Stimulated activated CD4-positive, alpha-beta T cell treated with anti-CD3 and anti-CD28 coated beads, Interleukin-4, amount 100 ng/mL, for 24 hours (primary cell): ENCODE measurements around the gene CELA2B.
"Not testable (repeated sequence)": the region's sequence is repeated elsewhere in the genome, so short reads cannot be mapped to it uniquely, and the experiment has no call there.

Experiments
- DNase-seq: peaks from one replicate; pipeline ENCODE4 v3.0.0-alpha.2; 2020

Gene CELA2B

DNA sequence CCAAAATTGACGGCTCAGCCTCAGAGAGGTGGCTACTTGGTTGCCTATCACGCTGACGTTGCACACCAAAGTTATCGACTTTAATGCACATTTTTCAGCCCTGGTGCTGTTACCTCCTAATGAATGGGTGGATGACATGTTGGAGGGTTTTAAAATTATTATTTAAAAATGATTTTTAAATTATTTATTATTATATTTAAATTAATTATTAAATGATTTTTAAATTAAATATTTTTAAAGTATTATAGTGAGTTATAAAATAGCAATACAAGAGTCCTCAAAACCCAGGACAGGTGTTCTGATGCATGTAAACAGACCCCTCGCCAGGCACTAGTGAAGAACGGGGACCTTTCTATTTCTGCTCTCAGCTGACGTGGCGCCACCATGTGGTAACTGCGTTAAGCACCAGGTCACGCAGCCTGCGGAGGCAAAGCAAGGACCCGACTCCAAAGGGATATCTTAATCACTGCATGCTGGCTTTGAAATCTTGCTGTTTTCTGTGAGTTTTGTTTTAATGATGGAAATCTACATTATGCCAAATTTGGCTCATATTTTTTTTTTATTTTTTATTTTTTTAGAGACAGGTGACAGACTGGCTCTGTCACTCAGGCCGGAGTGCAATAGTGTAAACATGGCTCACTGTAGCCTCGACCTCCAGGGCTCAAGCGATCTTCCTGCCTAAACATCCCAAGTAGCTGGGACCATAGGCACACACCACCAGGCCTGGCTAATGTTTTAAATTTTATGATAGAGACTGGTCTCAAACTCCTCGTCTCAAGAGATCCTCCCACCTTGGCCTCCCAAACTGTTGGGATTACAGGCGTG lies 25.5 kb downstream of the CELA2B start:
- peak; percentile 44 for DNase-seq

DNA sequence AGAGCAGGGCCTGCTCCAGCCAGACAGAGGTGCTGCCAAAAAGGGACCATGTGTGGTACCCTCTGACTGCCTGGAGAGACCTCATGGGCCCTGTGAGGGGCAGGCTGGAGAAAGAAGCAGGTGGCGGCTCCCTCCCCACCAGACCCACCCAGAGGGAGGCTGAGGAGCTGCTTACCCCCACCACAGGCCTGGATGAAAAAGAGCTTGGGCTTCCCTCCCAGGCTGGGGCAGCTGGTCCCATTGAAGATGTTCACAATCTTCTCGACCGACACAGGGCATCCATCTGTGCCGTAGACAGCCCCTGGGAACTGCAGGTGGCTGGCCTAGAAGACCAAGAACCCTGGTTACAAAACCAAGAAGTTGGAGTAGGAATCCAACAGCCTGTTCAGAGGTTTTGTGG lies 28.5 kb downstream of the CELA2B start:
- DNase-seq: no peak

DNA sequence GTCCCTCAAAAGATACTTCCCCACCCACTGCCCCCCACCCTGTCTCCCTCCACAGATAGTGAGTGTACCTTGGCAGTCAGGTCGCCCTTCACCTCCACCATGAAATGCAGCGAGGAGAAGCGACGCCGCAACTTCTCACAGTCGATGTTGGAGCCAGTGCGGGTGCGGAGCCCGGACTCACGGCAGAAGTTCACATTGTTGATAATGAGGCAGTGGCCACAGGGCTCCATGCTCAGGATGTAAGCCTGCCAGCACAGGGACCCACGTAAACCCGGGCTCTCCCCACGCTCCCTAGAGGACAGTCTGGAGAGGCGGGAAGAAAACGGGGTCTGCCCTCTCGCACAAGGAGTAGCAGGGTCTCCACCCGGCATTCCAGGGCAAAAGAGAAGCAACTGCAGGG lies 30.9 kb downstream of the CELA2B start:
- DNase-seq: no peak

DNA sequence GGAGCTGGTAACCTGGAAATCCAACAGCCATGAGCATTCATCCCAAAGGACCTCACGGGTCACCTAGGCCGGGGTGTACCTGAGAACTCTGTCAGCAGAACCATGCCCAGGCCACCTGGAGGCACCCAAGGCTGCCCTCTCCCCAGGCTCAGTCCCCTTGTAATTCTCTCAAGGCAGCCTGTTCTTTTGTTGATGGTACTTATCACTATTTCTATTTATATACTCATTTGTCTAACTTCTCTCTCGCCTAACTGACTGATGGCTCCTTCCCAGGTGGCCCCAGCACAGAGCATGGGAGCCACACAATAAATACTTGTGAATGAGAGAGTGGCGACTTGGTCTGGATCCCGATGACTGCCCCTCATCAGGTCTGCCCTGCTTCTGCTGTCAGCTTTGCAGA lies 31.4 kb downstream of the CELA2B start:
- DNase-seq: no peak

DNA sequence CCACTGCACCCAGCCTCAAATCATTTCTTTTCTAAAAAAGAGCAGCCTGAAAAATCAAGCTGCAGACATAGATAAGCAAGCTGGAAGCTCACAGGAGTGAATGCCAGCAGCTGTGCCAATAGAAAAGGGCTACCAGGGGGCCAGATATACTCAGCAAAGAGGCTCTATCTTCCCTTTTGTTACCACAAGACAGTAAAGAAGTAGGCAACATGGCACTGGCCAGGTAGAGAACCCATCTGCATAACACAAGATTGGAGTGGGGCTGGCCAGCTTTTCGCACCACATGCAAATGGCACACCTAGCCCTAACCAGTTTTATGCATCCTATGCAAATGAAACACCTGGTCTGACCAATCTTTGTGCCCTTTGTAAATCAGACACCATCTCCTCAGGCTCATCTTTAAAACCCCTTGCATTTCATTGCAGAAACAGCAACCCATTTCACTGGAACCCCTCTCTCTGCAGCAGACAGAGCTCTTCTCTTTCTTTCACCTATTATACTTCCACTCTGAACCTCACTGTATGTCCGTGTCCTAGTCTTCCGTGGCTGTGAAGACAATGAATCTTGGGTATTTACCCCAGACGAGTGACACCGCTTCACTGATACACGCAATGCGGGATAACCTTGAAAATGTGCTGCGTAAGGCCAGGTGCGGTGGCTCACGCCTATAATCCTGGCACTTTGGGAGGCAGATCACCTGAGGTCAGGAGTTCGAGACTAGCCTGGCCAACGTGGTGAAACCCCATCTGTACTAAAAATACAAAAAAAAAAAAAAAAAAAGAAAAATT lies 33.0 kb downstream of the CELA2B start:
- DNase-seq: no peak

DNA sequence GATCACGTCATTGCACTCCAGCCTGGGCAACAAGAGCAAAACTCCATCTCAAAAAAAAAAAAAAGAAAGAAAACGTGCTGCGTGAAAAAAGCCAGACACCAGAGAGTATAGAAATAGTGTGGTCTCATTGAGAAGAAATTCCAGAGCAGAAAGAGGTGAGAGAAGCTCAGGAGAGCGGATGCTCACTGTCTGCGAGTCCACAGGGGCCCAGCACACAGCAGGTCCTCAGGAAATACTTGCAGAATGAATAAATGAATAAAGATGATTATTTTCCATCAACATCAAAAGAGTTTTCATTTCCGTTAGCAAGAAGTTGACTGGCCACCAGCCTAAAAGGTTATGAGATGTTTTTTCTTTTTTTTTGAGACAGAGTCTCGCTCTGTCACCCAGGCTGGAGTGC lies 33.7 kb downstream of the CELA2B start:
- no peak for DNase-seq

DNA sequence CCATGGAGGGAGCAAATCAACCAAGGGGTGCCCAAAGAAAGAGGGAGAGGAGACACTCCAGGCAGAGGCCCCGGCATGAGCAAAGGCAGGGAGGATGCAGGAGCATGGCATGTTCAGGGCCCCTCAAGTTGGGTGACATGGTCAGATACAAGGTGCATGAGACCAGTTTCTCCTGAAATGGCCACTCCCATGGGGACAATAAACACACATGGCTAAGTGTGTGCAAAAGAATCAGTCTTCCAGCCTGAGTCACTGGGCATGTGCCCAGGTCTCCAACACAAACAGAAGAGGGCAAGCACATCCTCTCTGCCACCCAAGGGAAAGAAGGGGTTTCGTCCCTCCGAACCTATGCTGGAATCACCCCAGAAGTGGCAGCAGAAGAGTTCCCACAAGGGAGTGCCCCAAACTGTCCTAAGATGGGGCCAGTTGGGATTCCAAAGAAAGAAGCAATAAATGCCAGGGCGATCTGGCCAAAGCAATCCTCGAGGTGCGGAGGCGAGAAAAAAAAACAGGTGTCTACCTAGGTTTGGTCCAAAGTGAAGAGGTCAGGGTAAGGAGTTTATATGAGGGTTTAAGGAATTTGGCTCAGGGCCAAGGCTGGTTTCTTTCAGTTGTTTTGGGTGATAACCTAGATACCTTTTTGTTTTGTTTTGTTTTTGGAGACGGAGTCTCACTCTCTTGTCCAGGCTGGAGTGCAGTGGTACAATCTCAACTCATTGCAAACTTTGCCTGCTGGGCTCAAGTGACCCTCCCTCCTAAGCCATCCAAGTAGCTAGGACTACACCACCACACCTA lies 34.9 kb downstream of the CELA2B start:
- DNase-seq: no peak

DNA sequence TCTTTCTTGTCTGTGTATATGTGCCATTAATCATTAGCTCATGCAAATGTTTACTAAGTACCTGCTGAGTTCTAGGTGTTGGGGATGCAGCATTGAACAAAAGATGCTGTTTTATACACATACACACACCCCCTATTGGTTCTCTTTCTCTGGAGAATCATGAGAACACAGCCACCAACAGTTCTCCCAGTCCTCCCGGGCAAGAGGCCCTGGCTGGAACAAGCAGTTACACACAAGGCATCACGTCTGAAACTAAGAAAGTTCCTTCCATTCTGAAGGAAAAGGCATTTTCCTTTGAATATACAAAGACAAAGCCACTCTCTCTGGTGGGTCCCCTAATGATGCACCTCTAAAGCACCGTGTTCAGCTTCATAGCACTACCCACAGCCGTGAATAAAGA lies 37.3 kb downstream of the CELA2B start:
- no peak for DNase-seq

DNA sequence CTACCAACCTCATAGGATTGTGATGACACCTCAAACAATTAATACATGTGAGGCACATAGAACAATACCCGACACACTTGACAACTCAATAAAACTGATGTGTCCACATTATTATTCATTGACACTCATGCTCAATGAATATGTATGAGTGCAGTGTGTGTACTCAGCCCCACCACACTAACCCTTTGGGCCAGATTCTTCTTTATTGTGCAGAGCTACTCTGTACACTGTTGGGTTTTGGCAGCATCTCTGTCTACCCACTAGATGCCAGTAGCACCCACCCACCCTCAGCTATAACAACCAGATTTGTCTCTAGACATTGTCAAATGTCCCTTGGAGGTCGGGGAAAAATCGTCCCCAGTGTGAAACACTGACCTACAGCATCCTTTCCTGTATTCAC lies 38.0 kb downstream of the CELA2B start:
- DNase-seq: no peak

DNA sequence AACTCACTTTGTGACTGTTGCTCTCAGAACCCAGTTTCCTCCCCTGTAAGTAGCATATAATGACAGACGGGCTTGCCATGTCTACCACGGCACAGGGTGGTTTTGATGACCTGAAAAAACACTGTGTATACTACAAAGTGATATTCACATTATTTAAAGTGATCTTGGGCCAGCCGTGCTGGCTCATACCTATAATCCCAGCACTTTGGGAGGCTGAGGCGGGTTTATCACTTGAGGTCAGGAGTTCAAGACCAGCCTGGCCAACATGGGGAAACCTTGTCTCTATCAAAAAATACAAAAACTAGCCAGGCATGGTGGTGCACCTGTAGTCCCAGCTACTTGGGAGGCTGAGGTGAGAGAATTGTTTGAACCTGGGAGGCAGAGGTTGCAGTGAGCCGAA lies 38.7 kb downstream of the CELA2B start:
- DNase-seq: not testable (repeated sequence)

DNA sequence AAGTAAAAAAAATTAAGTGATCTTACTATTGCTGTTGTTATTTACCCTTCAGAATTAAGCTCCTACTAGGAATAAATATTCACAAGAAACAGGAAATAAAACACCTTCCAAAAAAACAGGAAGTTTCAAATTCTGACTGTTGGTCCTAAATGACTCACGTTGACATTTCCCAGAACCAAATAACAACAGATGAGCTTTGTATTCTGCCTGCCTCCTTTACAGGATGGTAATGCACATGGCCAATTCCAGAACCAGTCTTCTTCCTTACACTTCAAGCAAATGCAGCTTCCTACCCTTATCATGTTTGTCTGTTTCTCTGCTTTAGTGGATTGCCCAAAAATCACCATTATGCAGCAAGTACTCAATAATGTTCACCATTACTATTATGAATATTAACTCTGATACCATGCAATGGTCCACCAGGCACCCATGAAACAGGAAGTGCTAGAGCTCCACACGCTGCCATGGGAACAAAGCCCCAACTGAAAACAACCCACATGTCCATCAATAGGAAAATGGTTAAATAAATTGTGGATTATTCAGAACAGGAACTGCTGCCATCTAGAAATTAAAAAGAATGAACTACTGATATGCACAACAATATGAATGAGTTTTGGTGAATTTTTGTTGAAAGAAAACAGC lies 39.2 kb downstream of the CELA2B start:
- no peak for DNase-seq

DNA sequence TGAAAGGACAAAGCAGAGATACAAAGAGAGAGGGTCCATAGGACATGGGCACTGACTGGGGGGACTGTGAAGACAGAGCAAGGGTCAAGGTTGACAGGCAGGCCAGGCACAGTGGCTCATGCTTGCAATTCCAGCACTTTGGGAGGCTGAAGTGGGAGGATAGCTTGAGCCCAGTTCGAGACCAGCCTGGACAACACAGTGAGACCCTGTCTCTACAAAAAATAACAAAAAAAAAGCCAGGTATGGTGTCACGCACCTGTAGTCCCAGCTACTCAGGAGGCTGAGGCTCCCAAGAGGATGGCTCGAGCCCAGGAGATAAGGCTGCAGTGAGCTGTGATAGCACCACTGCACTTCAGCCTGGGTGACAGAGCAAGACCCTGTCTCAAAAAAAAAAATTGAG lies 43.7 kb downstream of the CELA2B start:
- DNase-seq: no peak

DNA sequence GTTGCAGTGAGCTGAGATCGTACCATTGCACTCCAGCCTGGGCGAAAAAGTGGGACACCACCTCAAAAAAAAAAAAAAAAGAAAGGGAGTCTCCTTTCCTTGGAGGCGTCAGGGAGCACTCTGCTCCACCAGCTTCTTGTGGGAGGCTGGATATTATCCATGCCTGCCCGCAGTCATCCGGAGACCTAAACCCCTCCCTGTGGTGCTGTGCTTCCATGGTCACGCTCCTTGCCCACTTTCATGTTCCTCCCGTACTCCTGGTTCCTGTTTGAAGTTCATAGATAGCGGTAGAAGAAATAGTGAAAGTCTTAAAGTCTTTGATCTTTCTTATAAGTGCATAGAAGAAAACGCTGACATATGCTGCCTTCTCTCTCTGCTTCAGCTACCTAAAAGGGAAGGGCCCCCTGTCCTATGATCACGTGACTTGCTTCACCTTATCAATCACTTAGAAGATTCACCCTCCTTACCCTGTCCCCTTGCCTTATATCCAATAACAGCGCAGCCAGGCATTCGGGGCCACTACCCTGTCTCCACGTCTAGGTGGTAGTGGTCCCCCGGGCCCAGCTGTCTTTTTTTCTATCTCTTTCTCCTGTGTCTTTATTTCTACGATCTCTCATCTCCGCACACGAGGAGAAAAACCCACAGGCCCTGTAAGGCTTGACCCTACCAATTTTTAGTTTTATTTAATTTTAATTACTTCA lies 45.5 kb downstream of the CELA2B start:
- not testable (repeated sequence) for DNase-seq

DNA sequence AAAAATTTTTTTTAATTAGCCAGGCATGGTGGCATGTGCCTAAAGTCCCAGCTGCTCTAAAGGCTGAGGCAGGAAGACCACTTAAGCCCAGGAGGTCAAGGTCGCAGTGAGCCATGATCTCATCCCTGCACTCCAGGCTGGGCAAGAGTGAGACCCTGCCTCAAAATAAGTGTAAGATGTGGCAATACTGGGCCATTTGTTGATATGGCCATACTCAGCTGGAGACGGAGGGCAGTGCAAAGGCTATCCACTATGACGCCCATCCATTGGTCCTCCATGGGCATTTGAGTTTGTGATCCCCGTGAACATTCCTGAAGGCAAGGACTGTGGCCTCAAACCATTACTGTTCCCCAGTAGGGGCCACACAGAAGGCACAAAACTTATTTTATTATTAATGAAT lies 46.6 kb downstream of the CELA2B start:
- no peak for DNase-seq

DNA sequence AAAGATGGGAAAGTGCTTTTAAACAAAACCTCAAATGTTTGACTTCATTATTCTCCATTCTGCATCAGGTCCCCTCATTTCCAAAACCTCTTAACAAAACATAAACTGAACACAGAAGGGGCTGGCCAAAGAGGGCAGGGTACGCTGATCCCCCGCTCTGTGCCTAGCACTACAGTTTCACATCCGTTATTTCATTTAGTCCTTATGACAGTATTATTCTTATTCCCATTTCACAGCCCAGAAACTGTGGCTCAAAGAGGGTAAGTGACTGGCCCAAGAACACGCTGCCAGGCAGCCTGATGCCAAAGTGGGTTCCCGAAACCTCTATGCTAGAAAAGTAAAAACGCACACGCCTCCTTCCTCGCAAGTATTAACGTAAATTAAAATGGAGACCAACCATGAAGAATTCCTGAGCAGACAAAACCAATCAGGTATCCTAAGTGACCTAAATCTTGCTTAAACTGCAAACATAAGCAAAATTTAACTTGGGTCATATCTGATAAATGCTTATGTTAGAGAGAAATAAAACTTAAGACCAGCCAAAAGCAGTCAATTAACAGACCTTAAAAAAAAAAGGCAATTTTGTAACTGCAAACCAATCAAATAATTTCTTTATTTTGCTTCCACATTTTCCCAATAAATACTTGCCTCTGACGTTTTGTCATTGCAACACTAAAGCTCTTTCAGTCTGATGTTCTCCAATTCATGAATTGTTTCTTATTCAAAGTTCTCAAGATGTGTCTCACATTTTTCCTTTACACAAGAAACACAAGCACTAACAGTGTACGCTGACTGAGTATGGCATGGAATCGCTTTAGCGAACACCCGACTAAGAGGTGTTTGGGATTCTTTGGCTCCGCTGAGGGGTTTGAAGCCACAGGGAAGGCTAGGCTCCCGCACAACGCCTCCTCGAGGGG lies 47.5 kb downstream of the CELA2B start:
- no peak for DNase-seq

DNA sequence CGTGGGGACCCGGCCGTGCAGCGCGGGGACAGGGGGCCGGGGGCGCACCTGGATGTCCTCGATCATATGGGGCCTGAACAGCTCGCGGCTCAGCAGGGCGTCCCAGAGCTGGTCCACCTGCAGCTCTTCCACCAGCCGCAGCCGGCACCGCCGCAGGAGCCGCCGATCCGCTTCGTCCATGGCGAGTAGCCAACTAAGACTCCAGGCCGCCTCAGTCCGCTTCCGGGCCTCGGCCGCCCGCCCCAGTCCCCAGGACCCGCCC lies 48.0 kb downstream of the CELA2B start, which contains the start of gene CASP9:
TSS of gene CASP9 (minus strand) at position 195 of the 262 bp plus-strand sequence. CDS start at position 180, 15 bp downstream.
- no peak for DNase-seq

DNA sequence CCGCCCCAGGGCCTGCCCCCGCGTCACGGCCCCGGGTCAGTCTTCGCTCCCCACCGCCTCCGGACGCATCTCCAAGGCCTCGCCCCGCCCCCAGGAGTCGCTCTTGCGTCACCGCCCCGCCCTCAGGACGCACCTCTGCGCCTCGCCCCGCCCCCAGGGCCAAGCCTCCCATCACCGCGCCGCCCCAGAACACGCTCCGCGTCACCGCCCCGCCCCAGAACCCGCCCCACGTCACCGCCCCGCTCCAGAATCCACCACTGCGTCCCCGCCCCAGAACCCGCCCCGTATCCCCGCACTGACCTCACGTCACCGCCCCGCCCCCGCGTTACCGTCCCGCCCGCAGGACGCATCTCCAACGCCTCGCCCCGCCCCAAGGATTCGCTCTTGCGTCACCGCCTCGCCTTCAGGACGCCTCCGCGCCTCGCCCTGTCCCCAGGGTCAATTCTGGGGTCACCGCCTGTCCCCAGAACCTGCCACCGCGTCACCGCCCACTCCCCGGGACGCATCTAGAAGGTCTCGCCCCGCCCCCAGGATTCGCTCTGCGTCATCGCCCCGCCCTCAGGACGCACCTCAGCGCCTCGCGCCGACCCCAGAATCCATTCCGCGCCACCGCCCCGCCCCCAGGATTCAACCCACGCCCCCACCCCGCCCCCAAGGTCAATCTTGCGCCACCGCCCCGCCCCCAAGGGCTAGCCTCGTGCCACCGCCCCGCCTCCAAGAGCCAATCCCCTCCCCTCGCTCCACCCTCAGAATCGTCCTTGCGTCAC lies 48.6 kb downstream of the CELA2B start:
- DNase-seq: peak; percentile 100

DNA sequence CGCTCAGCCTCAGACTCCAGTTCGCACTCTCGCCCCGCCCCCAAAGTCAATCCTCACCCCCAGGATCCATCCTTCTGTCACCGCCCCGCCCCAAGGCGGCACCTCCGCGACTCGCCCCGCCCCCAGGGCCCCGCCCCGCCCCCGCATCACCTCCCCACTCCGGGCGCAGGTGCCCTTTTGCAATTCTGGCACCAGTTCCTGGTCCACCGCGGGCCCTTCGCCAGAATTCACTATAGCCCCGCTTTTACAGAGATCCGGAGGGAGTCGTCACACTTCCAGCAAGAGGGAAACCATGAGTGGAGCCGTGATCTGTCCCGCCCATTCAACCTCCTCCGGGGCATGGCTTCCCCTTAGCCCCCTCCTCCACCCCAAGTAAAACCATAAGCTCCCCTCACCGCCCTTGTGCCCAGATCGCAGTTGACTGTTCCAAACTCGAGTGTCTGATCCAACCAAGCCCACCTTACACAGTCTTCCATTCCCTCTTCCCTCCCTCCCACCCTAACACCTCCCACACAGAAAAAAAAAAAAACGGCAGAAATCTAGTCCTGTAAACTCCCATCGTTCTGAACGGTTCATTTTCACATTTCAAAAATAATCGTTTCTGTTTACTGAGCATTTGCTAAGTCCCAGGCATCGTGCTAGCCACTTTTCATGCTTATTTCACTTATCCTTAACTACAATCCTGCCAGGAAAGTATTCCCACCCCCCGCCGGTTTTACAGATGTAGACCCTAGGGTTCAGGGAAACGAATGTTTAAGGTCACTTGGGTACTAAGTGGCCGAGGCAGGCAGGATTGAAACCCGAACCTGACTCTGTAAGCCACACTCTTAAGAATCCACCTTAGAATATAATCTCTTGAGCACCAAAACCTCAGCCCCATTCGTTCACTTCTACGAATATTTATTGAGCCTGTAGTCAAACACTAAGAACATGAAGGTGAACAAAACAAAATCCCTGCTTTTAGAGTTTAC lies 49.4 kb downstream of the CELA2B start:
- peak; percentile 9 for DNase-seq

DNA sequence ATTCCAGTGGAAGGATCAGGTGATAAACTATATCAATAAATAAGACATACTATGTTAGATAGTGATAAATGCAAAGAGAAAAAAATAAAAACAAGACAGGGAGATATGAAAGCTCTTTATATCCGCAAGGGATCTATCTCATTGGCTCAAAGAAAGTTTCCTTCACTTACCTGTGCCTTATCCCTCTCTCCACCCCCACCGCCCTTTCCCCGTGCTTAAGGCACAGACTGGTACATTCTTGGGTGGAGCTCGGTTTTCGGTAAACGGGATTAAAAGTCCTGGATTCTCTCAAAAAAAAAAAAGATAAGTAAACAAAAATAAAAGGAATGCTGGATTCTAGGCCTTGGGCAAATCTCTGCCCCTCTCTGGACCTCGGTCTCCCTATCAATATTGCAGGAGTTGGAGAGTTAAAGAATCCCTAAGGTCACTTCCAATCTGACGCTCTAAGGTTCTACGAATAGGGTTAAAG lies 50.2 kb downstream of the CELA2B start:
- DNase-seq: no peak
